AG04450 (cell line): ENCODE measurements around the gene OR51F2. TPM values are rescaled to one million over a fixed set of nuclear protein-coding genes. Genes with fewer than 3 reads are reported as not detected.

Source experiments
- CTCF ChIA-PET: fragments of 300-600, 350-600 bp; formaldehyde crosslinking; extraction: SDS; loops from one replicate; lab custom pipeline; 2022; ENCODE audit warnings: antibody characterized with exemption, inconsistent platforms; lab: Charles Lee
- POLR2A ChIA-PET: fragments of 350-600 bp; formaldehyde crosslinking; extraction: SDS; loops from one replicate; lab custom pipeline; 2021; ENCODE audit warnings: antibody characterized with exemption, inconsistent platforms; lab: Yijun Ruan, JAX
- DNase-seq: peaks from one replicate; pipeline ENCODE4 v3.0.0-alpha.2; 2011; ENCODE audit warnings: low read depth, low spot score
- H3K27ac ChIP-seq: one replicate; pipeline ENCODE4 v1.5.1; 2012; ENCODE audit warnings: low read depth, low read length, control low read depth
- H3K27me3 ChIP-seq: one replicate; pipeline ENCODE4 v1.6.0; 2012; ENCODE audit warnings: low read length; ENCODE audit not compliant: control insufficient read depth, insufficient read depth
- H3K4me3 ChIP-seq: 2 replicates; pipeline ENCODE4 v1.5.1; 2011; ENCODE audit warnings: mild to moderate bottlenecking, low read depth, low read length, control low read depth
- H3K9me3 ChIP-seq: 2 replicates; pipeline ENCODE4 v1.5.1; 2012; ENCODE audit warnings: low read length; ENCODE audit not compliant: control insufficient read depth, insufficient read depth
- polyA plus RNA-seq: library from polyadenylated mRNA; depleted of rRNA; stranded (reverse); fragments of >200 nt; gene quantifications from 2 replicates; pipeline ENCODE4 v1.2.3, GENCODE V29; 2011
- TF ChIP-seq, protein P1 (sequence below): IDR thresholded peaks from 2 replicates; pipeline ENCODE4 v1.5.1; 2011; ENCODE audit warnings: low read depth, low read length, control low read depth, inconsistent platforms

Gene OR51F2
- polyA plus RNA-seq, 1 experiment = not detected

- Histone ChIP-seq H3K9me3 (no peaks in the 10 kb centered on the region), H3K4me3 (no peak within 1 kb of the TSS), H3K27ac (no peak within 1 kb of the TSS), H3K27me3 (no peaks in the 10 kb centered on the region)
- CTCF ChIA-PET = interaction anchor here (0.7 kb wide), 1 partner anchor 309 kb away, joined by 4 read pairs; no protein-coding TSS in a partner anchor
- POLR2A ChIA-PET = no interaction called here
- DNase-seq = no peak
- TF ChIP-seq, protein P1, sequence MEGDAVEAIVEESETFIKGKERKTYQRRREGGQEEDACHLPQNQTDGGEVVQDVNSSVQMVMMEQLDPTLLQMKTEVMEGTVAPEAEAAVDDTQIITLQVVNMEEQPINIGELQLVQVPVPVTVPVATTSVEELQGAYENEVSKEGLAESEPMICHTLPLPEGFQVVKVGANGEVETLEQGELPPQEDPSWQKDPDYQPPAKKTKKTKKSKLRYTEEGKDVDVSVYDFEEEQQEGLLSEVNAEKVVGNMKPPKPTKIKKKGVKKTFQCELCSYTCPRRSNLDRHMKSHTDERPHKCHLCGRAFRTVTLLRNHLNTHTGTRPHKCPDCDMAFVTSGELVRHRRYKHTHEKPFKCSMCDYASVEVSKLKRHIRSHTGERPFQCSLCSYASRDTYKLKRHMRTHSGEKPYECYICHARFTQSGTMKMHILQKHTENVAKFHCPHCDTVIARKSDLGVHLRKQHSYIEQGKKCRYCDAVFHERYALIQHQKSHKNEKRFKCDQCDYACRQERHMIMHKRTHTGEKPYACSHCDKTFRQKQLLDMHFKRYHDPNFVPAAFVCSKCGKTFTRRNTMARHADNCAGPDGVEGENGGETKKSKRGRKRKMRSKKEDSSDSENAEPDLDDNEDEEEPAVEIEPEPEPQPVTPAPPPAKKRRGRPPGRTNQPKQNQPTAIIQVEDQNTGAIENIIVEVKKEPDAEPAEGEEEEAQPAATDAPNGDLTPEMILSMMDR = no peak
These were observed 16.8 kb upstream of the OR51F2 start, which contains the start of gene OR52R1 for GRCh38 chr11:4804280-4804679. OR52R1 (minus strand) TSS chr11:4804380; CDS start chr11:4804380, 0 bp downstream.

DNA sequence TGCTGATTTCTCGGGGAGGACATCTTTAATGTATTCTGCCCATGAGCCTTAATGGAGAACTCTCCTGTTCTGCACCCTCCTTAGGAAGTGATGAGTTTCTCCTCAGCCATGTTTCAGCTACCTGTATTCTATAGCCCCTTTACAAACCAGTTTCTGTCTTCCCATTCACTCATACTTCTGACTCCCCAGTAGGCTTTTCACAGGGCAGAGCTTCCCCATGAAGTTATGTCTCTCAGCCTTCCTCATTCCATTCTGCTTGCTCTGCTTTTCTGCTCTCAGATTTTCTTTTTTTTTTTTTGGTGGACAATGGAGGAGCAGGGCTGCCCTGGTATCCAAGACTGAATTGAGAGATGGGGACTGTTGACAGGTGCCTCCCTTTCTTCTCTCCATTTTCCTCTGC is 12.6 kb upstream of the OR51F2 start:
- no peaks in the 10 kb centered on the region for H3K9me3 ChIP-seq
- TF ChIP-seq, protein P1 = no peak
- ChIA-PET CTCF (interaction anchor here (1.3 kb wide), 1 partner anchor 171 kb away, joined by 5 read pairs; the partner anchor contains the start of gene OR51D1), POLR2A (interaction anchor here (1.0 kb wide), 1 partner anchor 114 kb away, joined by 3 read pairs; no protein-coding TSS in a partner anchor)
- H3K4me3 ChIP-seq = no peak overlapping the region
- no peaks in the 10 kb centered on the region for H3K27me3 ChIP-seq
- H3K27ac ChIP-seq = no peak overlapping the region
- no peak for DNase-seq

GRCh38 chr11:4809246-4809645 is 11.9 kb upstream of the OR51F2 start:
- ChIA-PET CTCF (interaction anchor here (1.3 kb wide), 1 partner anchor 172 kb away, joined by 5 read pairs; the partner anchor contains the start of gene OR51D1), POLR2A (no interaction called here)
- no peak overlapping the region for H3K4me3 ChIP-seq
- H3K27ac ChIP-seq = no peak overlapping the region
- no peaks in the 10 kb centered on the region for H3K27me3 ChIP-seq
- H3K9me3 ChIP-seq = no peaks in the 10 kb centered on the region
- no peak for DNase-seq
- TF ChIP-seq, protein P1 = no peak

GRCh38 chr11:4825132-4825531 is 4.0 kb downstream of the OR51F2 start:
- DNase-seq = no peak
- POLR2A ChIA-PET = no interaction called here
- no peak overlapping the region for H3K27ac ChIP-seq
- H3K9me3 ChIP-seq = no peaks in the 10 kb centered on the region
- TF ChIP-seq, protein P1 = no peak
- CTCF ChIA-PET = interaction anchor here (1.2 to 5.5 kb wide), 6 partner anchors 29 to 638 kb away, joined by 3 to 134 read pairs (median 4); partner anchors contain the start of gene OR51D1
- no peaks in the 10 kb centered on the region for H3K27me3 ChIP-seq
- H3K4me3 ChIP-seq = no peak overlapping the region

DNA sequence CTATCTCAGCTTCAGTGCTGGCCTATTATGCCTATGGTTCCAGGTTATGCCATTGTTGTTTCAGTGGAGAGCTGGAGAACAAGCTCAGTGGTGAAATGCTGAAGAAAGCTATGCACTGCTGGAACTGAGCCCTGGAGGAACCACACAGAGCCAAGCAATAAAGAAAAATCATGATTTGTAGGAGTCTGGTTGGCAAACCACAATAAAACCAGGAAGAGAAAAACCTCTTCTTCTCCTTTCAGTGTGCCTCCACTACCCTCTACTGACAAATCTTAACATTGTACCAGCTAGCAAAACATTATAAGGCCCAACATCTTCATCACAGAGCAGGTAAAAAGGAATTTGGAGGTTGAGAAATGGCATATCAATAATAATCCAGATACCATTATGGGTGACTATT is 5.3 kb downstream of the OR51F2 start:
- POLR2A ChIA-PET = no interaction called here
- TF ChIP-seq, protein P1 = peak; percentile 66
- CTCF ChIA-PET = interaction anchor here (0.6 to 5.5 kb wide), 15 partner anchors 20 to 639 kb away, joined by 3 to 134 read pairs (median 4); partner anchors contain the start of gene OR51D1

More for the DNA sequence above, 5.3 kb downstream of the OR51F2 start:
- Histone ChIP-seq H3K27me3 (no peaks in the 10 kb centered on the region), H3K27ac (no peak overlapping the region), H3K9me3 (no peaks in the 10 kb centered on the region), H3K4me3 (no peak overlapping the region)
- no peak for DNase-seq
